K562 (cell line): Measurements from ENCODE around the gene PRSS57. TPM values are rescaled to one million over a fixed set of nuclear protein-coding genes. Genes with fewer than 3 reads are reported as not detected.

Experiments used
- ATF4 ChIP-seq: fragments of 450-650 bp; formaldehyde crosslinking; IDR thresholded peaks from 2 replicates; pipeline ENCODE4 v1.4.0; 2022; ENCODE audit warnings: mild to moderate bottlenecking, moderate library complexity
- CBX1 ChIP-seq: sonication (generic); IDR thresholded peaks from 2 replicates; pipeline ENCODE4 v1.6.1; 2016; ENCODE audit warnings: antibody characterized with exemption, low read depth, mild to moderate bottlenecking
- DPF2 ChIP-seq: fragments of 450-650 bp; IDR thresholded peaks from 2 replicates; pipeline ENCODE4 v1.6.1; 2016
- FOXK2 ChIP-seq, 2 experiments: fragments of 450-650 bp; IDR thresholded peaks in 1 of 2; conservative IDR thresholded peaks in 1 of 2; 2 replicates each; pipeline ENCODE4 v1.6.1; 2016; ENCODE audit warnings: low read depth in 2 of 2, mild to moderate bottlenecking in 1 of 2
- GABPB1 ChIP-seq: sonication (generic); formaldehyde crosslinking; IDR thresholded peaks from 2 replicates; pipeline ENCODE4 v1.8.0; 2022; ENCODE audit warnings: mild to moderate bottlenecking, missing genetic modification reagents
- HNRNPH1 ChIP-seq: fragments of 200-400 bp; formaldehyde crosslinking; optimal IDR thresholded peaks from 2 replicates; pipeline ENCODE3; 2017; ENCODE audit warnings: low read depth, mild to moderate bottlenecking, low read length, moderate library complexity
- MED1 ChIP-seq: sonication (generic); formaldehyde crosslinking; IDR thresholded peaks from 2 replicates; pipeline ENCODE4 v1.8.1; 2023; ENCODE audit warnings: missing genetic modification reagents, borderline replicate concordance
- MTA3 ChIP-seq: fragments of 450-650 bp; formaldehyde crosslinking; IDR thresholded peaks from 2 replicates; pipeline ENCODE4 v1.6.1; 2017; ENCODE audit warnings: mild to moderate bottlenecking, borderline replicate concordance
- NR2C1 ChIP-seq, 2 experiments: fragments of 450-650 bp; IDR thresholded peaks; 2 replicates each; pipeline ENCODE4 v1.6.1; 2017; ENCODE audit warnings: mild to moderate bottlenecking in 2 of 2, antibody characterized with exemption in 1 of 2, inconsistent platforms in 1 of 2, missing compliant biosample characterization in 1 of 2, missing genetic modification characterization in 1 of 2
- PHB ChIP-seq: fragments of 250-450 bp; sonication (Bioruptor Pico); IDR thresholded peaks from 2 replicates; pipeline ENCODE4 v1.5.0; 2021
- RNF219 ChIP-seq: fragments of 250-450 bp; sonication (Bioruptor Pico); IDR thresholded peaks from 2 replicates; pipeline ENCODE4 v1.5.0; 2022; ENCODE audit warnings: mild to moderate bottlenecking
- SMARCA5 ChIP-seq: fragments of 450-650 bp; IDR thresholded peaks from 2 replicates; pipeline ENCODE4 v1.6.1; 2016
- SMARCC2 ChIP-seq: fragments of 450-650 bp; IDR thresholded peaks from 2 replicates; pipeline ENCODE4 v1.6.1; 2017; ENCODE audit warnings: antibody characterized with exemption, moderate library complexity, mild to moderate bottlenecking, low read depth
- SOX6 ChIP-seq: fragments of 450-650 bp; IDR thresholded peaks from 2 replicates; pipeline ENCODE4 v1.6.1; 2014; ENCODE audit warnings: mild to moderate bottlenecking
- TARDBP ChIP-seq: fragments of 450-650 bp; IDR thresholded peaks from 2 replicates; pipeline ENCODE4 v1.6.1; 2016
- TFAP4 ChIP-seq: sonication (generic); formaldehyde crosslinking; IDR thresholded peaks from 2 replicates; pipeline ENCODE4 v1.8.0; 2022; ENCODE audit warnings: missing genetic modification reagents, mild to moderate bottlenecking, moderate library complexity, borderline replicate concordance
- ZFP1 ChIP-seq: fragments of 450-650 bp; formaldehyde crosslinking; IDR thresholded peaks from 2 replicates; pipeline ENCODE4 v1.4.0; 2020; ENCODE audit warnings: mild to moderate bottlenecking, mixed read lengths
- ZNF174 ChIP-seq: fragments of 250-450 bp; sonication (Bioruptor Pico); IDR thresholded peaks from 2 replicates; pipeline ENCODE4 v1.4.0; 2020; ENCODE audit warnings: mild to moderate bottlenecking
- ZNF184 ChIP-seq: sonication (generic); formaldehyde crosslinking; IDR thresholded peaks from 2 replicates; pipeline ENCODE4 v1.5.0; 2020; ENCODE audit warnings: missing genetic modification reagents
- ZNF280A ChIP-seq: fragments of 450-650 bp; IDR thresholded peaks from 2 replicates; pipeline ENCODE4 v1.6.1; 2018; ENCODE audit warnings: mild to moderate bottlenecking, low read depth; ENCODE audit not compliant: partially characterized antibody
- ZNF668 ChIP-seq: fragments of 250-450 bp; sonication (Bioruptor Pico); IDR thresholded peaks from 2 replicates; pipeline ENCODE4 v1.8.0; 2022; ENCODE audit warnings: mild to moderate bottlenecking, inconsistent platforms
- ZNF830 ChIP-seq: fragments of 250-450 bp; sonication (Bioruptor Pico); IDR thresholded peaks from 2 replicates; pipeline ENCODE4 v1.5.0; 2021; ENCODE audit warnings: mild to moderate bottlenecking
- polyA plus RNA-seq, 8 experiments: library from polyadenylated mRNA; depleted of rRNA in 4 of 8; stranded (reverse) in 5 of 8; unstranded in 3 of 8; fragments of >200 nt; fragmentation: Nextera tagmentation in 2 of 8; fragmentation: Illumina TruSeq in 1 of 8; extraction: Ambion mirVana in 2 of 8; extraction: Trizol in 1 of 8; gene quantifications; 2 replicates each; pipeline versions ENCODE4 v1.2.1 to v1.2.3, GENCODE V29; 2011 to 2014; ENCODE audit warnings: inconsistent platforms in 1 of 8, missing spikeins in 1 of 8
- total RNA-seq, 7 experiments: library from RNA; depleted of rRNA in 6 of 7; stranded (reverse); fragments of >200 nt in 6 of 7; fragmentation: Illumina TruSeq in 2 of 7; extraction: Trizol in 2 of 7; gene quantifications; 2 replicates each; pipeline versions ENCODE4 v1.2.1 to v1.2.3, GENCODE V29; 2011 to 2021; ENCODE audit warnings: low replicate concordance in 1 of 7

The PRSS57 gene
- total and polyA plus RNA-seq, 9 of the 15 experiments (the other 6 are each of a cell fraction or from before 2014, with no cell fraction given), result 0.06 to 2.5 (median 1.3) TPM; not detected in 3

- TF ChIP-seq RNF219 (CRISPR knock-in tag), result no peak
- TF ChIP-seq ZNF280A, result no peak
- no peak for TF ChIP-seq SMARCC2
- TF ChIP-seq FOXK2 (conservative IDR thresholded peaks at IDR 0.05 in 1 of 2, IDR thresholded peaks at IDR 0.05 in 1 of 2; ENCODE audit: low read depth in 2 of 2), result peak in 1 of 2 experiments; percentile 62; a peak in 1 of 4 replicates
- TF ChIP-seq ATF4 (CRISPR knock-in tag), result no peak
- 0 out of 2 replicates have a peak, but pooled peaks have one; percentile 51 for TF ChIP-seq GABPB1 (CRISPR knock-in tag)
- TF ChIP-seq CBX1, result no peak
- no peak for TF ChIP-seq ZNF184 (CRISPR knock-in tag)
- TF ChIP-seq ZNF174 (CRISPR knock-in tag), result no peak
- no peak for TF ChIP-seq PHB (CRISPR knock-in tag)
- no peak for TF ChIP-seq MED1 (CRISPR knock-in tag)
- TF ChIP-seq SMARCA5, result no peak
- no peak for TF ChIP-seq MTA3
- no peak for TF ChIP-seq SOX6
- no peak for TF ChIP-seq ZFP1 (CRISPR knock-in tag)
- TF ChIP-seq ZNF830, result no peak
- TF ChIP-seq DPF2, result no peak
- TF ChIP-seq TFAP4 (CRISPR knock-in tag), result no peak; the same call in 1 of the 2 replicates
- no peak for TF ChIP-seq HNRNPH1
- no peak for TF ChIP-seq ZNF668
- no peak for TF ChIP-seq TARDBP
- no peak for TF ChIP-seq NR2C1 (IDR thresholded peaks at IDR 0.05)
- no peak for TF ChIP-seq NR2C1 (tag; IDR thresholded peaks at IDR 0.05)
Measured at GRCh38 chr19:662207-662961, 32.9 kb downstream of the PRSS57 start (continued).
